Testis (tissue), 3 donors: ENCODE results near the gene RFX2. TPM values are rescaled to one million over a fixed set of nuclear protein-coding genes. Genes with fewer than 3 reads are reported as not detected.

ENCODE experiments used
- DNase-seq: peaks from one replicate; pipeline ENCODE4 v3.0.0-alpha.2; 2019
- H3K27ac ChIP-seq, 2 donors: fragments of 200-600 bp; sonication (generic); one replicate each; pipeline ENCODE4 v1.5.1; 2019
- H3K27me3 ChIP-seq: fragments of 200-600 bp; sonication (generic); one replicate; pipeline ENCODE4 v1.5.1; 2019
- H3K36me3 ChIP-seq: fragments of 200-600 bp; sonication (generic); one replicate; pipeline ENCODE4 v1.5.1; 2017; ENCODE audit warnings: low read depth; ENCODE audit errors: missing control alignments
- H3K4me1 ChIP-seq: fragments of 200-600 bp; sonication (generic); one replicate; pipeline ENCODE4 v1.5.1; 2019
- H3K4me3 ChIP-seq, 2 donors: fragments of 200-600 bp; sonication (generic); one replicate each; pipeline ENCODE4 v1.5.1; 2017 to 2019
- H3K9me3 ChIP-seq: fragments of 200-600 bp; sonication (generic); one replicate; pipeline ENCODE4 v1.5.1; 2017
- POLR2A ChIP-seq: fragments of 450-650 bp; IDR thresholded peaks from one replicate; pipeline ENCODE4 v1.6.1; 2017; ENCODE audit warnings: antibody characterized with exemption, mild to moderate bottlenecking, moderate library complexity
- WGBS, 2 donors: methylation state at CpG; one replicate each; pipeline ENCODE4 v1.1.5; 2018; 5-methylcytosine and 5-hydroxymethylcytosine counted together
- intact Hi-C: fragments of 100-400 bp; cut with DNase I; formaldehyde crosslinking; loops from one replicate; pipeline ENCODE4 v1.15.1; 2023; ENCODE audit warnings: low total_unique reads
- polyA plus RNA-seq: library from polyadenylated mRNA; stranded (reverse); fragments of 350-450 nt; fragmentation: Illumina TruSeq; extraction: RNeasy Lipid Tissue Mini Kit (QIAGEN cat#74804); gene quantifications from one replicate; pipeline ENCODE4 v1.2.3, GENCODE V29; 2014; ENCODE audit warnings: low read depth, low replicate concordance; ENCODE audit not compliant: insufficient read depth
- total RNA-seq, 2 donors: library from RNA; depleted of rRNA; stranded (reverse); fragments of >200 nt; gene quantifications; one replicate each; pipeline ENCODE4 v1.2.3, GENCODE V29; 2016
- TF ChIP-seq, protein P1 (sequence below), 3 experiments: fragments of 450-650 bp in 2 of 3; fragments of 200-600 bp in 1 of 3; sonication (generic) in 1 of 3; IDR thresholded peaks; one replicate each; pipeline ENCODE4 v1.5.1; 2016 to 2019; ENCODE audit warnings: antibody characterized with exemption in 3 of 3, mild to moderate bottlenecking in 2 of 3, moderate library complexity in 1 of 3

The RFX2 gene
- total and polyA plus RNA-seq, 3 donors from 2014 or later, result 92.9 to 197 (median 127) TPM

DNA sequence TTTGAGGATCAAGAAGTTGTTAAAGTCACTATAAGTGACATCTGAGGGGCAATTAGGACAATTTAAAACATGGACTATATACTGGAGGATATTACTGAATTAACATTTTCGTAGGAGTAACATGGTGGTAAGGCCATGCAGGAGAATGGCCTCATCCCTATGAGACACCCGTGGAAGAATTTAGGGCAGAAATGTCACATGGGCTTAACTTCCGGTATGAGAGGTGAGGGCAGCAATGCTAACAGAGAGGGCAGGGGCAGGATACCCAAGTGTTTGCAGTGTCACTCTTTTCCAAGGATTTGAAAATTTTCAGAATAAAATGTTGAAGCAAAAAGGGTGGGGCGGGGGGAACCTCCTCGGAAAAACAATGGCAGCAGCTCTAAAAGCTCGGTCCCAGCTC, 156.0 kb downstream of the RFX2 start:
- intact Hi-C loops, result no loop called here
- Histone ChIP-seq H3K9me3 (no peaks in the 10 kb centered on the region), H3K4me1 (peaks cover 33% of the 10 kb centered on the region), H3K27me3 (no peaks in the 10 kb centered on the region), H3K4me3 (no peak overlapping the region), H3K27ac (no peak overlapping the region), H3K36me3 (no peaks in the 10 kb centered on the region)
- 66 to 67% methylated on average over 6 of the region's 6 CpGs for WGBS, 2 donors
- TF ChIP-seq, protein P1, sequence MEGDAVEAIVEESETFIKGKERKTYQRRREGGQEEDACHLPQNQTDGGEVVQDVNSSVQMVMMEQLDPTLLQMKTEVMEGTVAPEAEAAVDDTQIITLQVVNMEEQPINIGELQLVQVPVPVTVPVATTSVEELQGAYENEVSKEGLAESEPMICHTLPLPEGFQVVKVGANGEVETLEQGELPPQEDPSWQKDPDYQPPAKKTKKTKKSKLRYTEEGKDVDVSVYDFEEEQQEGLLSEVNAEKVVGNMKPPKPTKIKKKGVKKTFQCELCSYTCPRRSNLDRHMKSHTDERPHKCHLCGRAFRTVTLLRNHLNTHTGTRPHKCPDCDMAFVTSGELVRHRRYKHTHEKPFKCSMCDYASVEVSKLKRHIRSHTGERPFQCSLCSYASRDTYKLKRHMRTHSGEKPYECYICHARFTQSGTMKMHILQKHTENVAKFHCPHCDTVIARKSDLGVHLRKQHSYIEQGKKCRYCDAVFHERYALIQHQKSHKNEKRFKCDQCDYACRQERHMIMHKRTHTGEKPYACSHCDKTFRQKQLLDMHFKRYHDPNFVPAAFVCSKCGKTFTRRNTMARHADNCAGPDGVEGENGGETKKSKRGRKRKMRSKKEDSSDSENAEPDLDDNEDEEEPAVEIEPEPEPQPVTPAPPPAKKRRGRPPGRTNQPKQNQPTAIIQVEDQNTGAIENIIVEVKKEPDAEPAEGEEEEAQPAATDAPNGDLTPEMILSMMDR (IDR thresholded peaks at IDR 0.05), result no peak
- TF ChIP-seq POLR2A, result no peak
- DNase-seq, result no peak

DNA sequence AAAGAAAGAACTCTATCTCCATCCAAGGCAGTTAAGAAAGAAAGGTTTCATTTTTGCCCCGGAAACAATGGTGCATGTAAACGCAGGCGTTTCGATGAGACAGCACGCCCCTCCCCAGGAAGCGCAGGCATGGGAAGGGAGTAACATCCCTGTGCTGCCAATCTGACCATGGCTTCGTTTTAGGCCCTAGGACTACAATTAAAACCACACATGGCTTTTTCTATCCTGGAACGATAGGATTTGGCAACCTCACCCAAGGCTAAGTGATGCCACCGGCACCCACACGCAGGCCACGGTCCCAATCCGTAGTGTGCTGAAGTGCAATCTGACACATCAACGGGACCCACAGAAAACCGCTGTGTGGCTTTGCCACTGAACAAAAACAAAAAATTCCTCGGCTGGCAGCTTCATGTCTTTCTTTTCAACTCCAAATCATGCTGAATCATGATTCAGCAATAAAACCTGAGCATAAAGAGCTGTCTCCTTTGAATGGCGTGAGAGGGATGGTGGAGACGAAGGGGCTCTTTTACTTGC, 156.6 kb downstream of the RFX2 start:
- Histone ChIP-seq H3K4me1 (peaks cover 33% of the 10 kb centered on the region), H3K36me3 (no peaks in the 10 kb centered on the region), H3K4me3 (no peak overlapping the region), H3K27me3 (no peaks in the 10 kb centered on the region), H3K9me3 (no peaks in the 10 kb centered on the region), H3K27ac (no peak overlapping the region)
- DNase-seq, result no peak
- TF ChIP-seq, protein P1 (IDR thresholded peaks at IDR 0.05), result no peak
- TF ChIP-seq POLR2A, result no peak
- WGBS, 2 donors, result 66 to 70% methylated on average over 17 of the region's 17 CpGs
- intact Hi-C loops, result no loop called here

DNA sequence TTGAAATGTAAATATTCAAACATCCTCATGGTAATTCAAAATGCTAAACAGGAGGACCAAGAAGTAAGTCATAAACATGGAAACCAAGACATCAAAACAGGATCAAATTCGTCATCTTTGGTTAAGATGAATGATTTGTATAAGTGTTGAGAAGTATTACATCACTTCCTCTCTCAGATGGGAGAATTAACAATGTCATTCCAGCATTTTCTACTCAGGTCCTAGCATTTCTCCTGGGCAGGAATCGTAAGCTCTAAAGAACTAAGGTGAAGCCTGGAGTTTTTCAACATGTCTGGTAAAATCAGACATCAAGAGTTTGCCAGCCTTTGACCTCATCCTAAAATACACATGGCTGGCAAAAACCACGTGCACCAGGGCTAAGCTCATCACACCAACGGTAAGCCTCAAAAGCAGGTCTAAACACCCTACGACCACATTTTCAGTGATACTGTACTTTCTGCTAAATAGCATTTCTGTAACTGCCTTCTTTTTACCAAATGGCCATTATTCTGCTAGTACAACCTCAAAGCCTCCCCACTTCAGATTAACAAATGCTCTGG, 157.2 kb downstream of the RFX2 start:
- 83 to 90% methylated on average over 5 of the region's 5 CpGs for WGBS, 2 donors
- intact Hi-C loops, result no loop called here
- H3K9me3 ChIP-seq, result no peaks in the 10 kb centered on the region
- H3K36me3 ChIP-seq, result no peaks in the 10 kb centered on the region
- no peak for TF ChIP-seq POLR2A
- TF ChIP-seq, protein P1 (IDR thresholded peaks at IDR 0.05), result no peak
- H3K27me3 ChIP-seq, result no peaks in the 10 kb centered on the region
- peaks cover 39% of the 10 kb centered on the region for H3K4me1 ChIP-seq
- no peak for DNase-seq
- H3K4me3 ChIP-seq, result no peak overlapping the region
- H3K27ac ChIP-seq, result no peak overlapping the region

DNA sequence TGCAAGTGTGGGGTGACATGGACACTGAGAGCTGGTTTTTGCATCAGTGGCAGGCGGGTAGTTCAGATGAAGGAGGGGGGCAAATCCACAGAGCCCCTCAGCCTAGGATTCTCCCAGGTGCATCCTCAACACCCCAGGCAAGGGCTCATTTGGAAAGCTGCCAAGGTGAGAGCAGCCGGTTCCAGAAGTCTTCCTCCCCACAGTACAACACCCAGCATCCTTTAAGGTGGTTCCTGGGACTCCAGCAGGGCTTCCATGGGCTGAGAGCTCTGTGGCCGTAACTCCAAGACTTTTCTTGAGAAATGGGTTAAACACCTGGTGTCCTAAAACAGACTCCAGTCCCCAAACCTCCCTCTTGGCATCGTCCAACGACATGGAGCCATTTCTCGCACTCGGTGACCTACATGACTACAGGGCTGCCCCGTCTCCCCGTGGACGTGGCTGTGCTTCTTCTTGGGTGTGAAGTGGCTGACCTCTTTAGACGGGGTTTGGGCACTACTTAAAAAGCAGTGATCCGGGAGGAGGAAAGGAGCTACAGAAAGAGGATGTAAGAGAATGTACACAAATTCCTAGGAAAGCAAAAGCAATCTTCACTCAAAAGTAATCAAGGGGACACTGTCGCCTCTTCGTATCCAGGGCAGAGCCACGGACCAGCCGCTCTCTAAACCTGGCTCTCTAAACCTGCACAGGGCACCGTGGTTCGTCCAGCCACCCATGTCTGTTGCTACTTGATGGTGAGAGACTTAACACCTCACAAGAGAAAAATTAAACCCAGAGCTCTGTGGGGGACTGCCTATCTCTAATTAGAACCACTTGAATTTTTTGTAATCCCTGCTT, 157.9 kb downstream of the RFX2 start:
- WGBS, 2 donors, result 79 to 85% methylated on average over 16 to 18 of the region's 18 CpGs
- Histone ChIP-seq H3K4me3 (no peak overlapping the region), H3K36me3 (no peaks in the 10 kb centered on the region), H3K4me1 (peaks cover 46% of the 10 kb centered on the region), H3K9me3 (no peaks in the 10 kb centered on the region), H3K27ac (no peak overlapping the region), H3K27me3 (no peaks in the 10 kb centered on the region)
- intact Hi-C loops, result no loop called here
- no peak for TF ChIP-seq POLR2A
- TF ChIP-seq, protein P1 (IDR thresholded peaks at IDR 0.05), result no peak
- no peak for DNase-seq
